AG08396 (cell line): ENCODE measurements around the gene ZNF236.
"Not testable (repeated sequence)": the region's sequence is repeated elsewhere in the genome, so short reads cannot be mapped to it uniquely, and the experiment has no call there.

Experiments
- DNase-seq: peaks from one replicate; pipeline ENCODE4 v3.0.0; 2012; ENCODE audit warnings: low spot score, mixed read lengths

Gene ZNF236

GRCh38 chr18:76822506-76823160, at the start of gene ZNF236:
ZNF236 (plus strand) TSS chr18:76822557; CDS start chr18:76822608, 51 bp downstream.
- DNase-seq: peak; percentile 93

DNA sequence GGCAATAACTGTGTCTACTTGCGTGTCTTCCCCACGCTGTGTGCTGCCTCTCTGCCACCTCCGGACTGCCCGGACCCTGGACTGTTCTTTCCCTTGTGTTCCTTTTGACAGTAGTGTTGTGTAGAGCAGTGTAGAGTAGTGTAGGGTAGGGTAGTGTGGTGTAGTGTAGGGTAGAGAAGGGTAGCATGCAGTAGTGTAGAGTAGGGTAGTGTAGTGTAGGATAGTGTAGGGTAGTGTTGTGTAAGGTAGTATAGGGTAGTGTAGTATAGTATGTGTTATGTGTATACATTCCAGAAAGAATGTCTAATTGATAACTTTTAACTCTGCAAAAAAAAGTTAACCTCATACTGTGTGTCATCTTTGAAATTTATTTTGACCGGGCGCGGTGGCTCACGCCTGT, 49.7 kb upstream of the ZNF236 start:
- DNase-seq: no peak

- not testable (repeated sequence) for DNase-seq
Observed at GRCh38 chr18:76777036-76777435, 45.3 kb upstream of the ZNF236 start.

DNA sequence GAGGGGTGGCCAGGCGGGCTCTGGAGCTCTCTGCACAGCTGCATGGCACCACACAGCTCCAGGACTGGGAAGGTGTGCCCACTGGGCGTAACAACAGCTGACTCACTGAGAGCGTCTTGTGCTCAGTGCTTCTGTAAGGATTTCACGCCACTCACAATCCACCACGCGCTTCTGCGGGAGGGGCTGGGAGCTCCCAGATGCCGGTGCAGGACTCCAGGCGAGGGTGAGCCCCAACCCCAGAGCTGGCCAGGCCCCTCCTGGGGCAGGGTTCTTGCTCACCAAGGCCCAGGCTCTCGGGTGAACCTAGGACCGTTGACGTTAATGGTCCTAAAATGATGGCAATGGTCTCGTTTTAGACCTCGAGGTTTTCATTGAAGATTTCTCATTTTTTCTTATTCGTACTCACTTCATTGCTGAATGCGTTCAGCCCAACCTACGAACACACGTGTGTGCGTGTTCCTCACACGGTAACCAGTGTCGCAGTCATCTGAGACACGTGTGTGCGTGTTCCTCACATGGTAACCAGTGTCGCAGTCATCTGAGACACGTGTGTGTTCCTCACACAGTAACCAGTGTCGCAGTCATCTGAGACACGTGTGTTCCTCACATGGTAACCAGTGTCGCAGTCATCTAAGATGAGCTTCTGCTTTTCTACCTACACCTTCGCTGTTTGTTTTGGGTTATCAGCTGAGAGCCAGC, 38.4 kb upstream of the ZNF236 start:
- no peak for DNase-seq

DNA sequence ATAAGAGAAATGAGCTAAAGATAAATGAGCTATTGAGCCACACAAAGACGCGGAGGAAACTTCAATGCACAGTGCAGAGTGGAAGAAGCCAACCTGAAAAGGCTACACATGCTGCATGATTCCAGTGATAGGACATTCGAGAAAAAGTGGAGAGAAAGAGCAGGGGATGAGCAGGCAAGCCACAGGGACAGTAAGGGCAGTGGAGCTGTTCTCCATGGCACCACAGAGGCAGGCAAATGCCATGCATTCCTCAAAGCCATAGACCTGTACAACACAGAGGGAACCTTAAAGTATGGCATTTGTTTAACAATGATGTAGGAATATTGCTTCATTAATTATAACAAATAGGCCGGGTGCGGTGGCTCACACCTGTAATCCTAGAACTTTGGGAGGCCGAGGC, 36.5 kb upstream of the ZNF236 start:
- no peak for DNase-seq

DNA sequence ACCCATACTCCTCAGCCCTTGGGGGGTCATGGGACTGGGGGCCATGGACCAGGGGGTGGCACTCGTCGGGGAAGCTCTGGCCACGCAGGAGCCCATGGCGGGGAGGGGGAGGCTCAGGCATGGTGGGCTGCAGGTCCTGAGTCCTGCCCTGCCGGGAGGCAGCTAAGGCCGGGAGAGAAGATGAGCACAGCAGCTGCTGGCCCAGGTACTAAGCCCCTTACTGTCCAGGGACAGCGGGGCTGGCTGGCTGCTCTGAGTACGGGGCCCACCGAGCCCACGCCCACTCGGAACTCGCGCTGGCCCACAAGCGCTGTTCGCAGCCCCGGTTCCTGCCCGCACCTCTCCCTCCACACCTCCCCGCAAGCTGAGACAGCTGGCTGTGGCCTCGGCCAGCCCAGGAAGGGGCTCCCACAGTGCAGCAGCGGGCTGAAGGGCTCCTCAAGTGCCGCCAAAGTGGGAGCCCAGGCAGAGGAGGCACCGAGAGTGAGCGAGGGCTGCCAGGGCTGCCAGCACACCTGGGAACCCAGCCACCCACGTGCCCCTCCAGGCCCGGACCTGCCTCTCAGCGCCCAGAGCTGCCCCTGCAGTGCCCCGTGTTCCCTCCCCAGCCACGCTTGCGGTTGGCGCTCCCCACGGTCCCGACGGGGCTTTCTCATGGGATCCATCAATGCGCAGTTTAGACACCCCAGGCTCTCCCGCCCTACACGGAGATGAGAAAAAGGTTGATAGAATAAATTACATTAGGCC, 33.6 kb upstream of the ZNF236 start:
- DNase-seq: no peak

DNA sequence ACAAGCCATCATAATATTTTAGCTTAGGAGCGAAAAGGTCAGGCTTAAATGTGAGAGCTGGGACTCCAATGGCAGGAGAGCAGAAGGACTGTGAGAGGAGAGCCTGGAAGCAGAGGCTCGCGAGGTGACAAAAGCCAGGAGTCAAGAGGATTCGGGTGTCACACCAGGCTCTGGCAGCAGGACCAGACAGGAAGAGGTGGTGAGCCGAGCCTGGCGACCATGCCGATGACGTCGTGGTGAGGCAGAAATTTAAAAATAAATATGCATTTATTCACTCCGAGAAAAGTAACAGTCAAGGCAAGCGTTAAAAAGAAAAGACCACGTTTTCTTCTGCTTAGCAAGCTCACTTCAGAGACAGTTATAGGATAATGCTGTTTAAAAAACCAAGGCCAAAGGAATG, 31.3 kb upstream of the ZNF236 start:
- DNase-seq: no peak

DNA sequence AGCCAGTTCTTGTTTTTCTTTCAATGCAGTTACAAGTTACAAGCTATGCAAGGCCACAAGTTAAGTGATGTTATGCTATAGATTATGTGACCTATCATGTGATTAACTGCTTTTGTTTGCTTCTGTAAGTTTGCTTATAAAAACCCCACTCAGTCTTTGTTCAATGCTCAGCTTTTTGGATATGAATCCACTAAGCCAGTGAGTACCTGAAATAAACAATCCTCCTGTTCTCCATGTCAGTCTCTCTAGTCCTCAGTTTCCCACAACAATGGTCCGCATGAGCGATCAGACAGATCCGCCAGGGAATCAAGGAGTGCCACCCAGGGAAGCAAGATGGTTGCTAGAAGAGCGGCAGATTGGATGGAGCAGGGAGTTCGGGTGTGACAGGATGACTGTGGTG, 30.7 kb upstream of the ZNF236 start:
- DNase-seq: no peak

DNA sequence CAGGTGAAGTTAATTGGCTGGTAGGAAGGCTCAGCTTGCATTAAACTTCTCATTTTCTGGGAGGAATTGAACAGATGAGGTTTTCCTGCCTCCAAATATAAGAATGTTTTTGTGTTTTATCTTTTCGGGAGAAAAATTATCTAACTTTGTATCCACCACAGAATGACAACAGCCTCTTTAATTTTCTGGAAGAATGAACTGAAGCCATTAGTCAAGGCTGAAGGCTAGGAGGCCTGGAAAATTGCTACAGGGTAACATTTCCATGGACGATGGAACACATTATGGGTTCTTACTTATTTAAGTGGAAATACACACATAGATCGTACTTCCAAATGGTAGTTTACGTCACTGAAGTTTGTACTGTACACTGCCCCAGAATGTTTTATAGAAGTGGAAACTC, 28.0 kb upstream of the ZNF236 start:
- no peak for DNase-seq

DNA sequence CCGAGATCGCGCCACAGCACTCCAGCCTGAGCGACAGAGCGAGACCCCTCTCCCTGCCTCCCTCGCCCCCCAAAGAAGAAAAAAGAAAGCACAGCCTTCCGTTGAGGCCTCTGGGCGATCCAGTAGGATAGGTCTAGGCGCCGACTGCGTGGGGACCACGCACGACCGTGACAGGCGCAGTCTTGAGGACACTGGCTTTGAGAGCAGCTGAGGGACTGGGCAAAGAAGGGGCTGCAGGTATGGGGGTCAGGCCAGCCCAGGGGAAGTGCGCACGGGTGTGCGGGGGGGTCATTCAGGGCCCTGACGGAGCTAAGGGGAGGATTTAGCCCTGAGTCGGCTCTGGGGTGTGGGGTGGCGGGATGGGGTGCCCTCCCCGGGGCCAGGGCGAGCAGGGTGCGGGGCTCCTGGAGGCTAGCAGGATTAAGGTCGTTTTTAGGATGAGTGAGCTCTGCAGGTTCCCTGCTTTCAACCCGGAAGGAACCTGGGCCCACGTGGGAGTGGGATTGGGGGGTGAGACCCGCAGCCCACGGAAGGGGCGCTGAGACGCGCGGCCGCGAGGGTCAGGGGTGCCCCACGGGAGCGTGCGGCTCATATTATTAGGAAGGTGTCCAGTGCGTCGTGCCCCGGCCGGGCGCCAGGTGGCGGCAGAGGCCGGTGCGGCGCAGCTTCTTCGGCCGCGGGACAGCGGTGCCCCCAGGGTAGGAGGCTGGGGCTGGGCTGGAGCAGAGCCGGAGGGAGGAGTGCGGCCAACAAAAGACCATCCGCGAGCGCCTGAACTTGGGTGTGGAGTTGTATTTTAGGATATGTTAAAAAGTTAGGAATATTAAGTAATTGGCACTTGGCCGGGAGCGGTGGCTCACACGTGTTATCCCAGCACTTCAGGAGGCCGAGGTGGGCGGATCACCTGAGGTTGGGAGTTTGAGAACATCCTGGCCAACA, 20.5 kb upstream of the ZNF236 start:
- peak; percentile 89 for DNase-seq

GRCh38 chr18:76803413-76803812, 18.9 kb upstream of the ZNF236 start:
- no peak for DNase-seq

DNA sequence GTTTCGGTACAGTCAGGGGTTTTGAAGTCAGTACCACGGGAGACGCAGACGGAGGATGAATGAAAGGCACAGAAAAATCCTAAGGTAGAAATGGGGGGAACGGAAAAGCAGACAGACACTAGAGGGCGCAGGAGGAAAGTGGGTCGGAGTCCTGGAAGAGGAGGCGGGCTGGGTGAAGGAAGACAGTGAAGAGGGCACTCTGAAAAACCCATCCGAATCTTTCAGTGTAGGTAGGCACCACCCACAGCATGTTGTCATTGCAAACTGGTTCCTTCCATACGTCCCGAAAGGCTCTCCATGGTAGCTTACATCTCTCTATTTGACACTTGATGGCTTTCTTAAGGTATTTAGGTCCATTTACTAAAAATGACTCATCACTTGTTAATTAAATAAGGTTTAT, 18.5 kb upstream of the ZNF236 start:
- peak; percentile 79 for DNase-seq

- DNase-seq: peak; percentile 41
Observed at GRCh38 chr18:76805221-76805620, 17.1 kb upstream of the ZNF236 start.

- DNase-seq: no peak
Observed at GRCh38 chr18:76806301-76806700, 16.1 kb upstream of the ZNF236 start.

- DNase-seq: no peak
Observed at GRCh38 chr18:76808561-76808960, 13.8 kb upstream of the ZNF236 start.

- not testable (repeated sequence) for DNase-seq
Observed at GRCh38 chr18:76811530-76811929, 10.8 kb upstream of the ZNF236 start.

DNA sequence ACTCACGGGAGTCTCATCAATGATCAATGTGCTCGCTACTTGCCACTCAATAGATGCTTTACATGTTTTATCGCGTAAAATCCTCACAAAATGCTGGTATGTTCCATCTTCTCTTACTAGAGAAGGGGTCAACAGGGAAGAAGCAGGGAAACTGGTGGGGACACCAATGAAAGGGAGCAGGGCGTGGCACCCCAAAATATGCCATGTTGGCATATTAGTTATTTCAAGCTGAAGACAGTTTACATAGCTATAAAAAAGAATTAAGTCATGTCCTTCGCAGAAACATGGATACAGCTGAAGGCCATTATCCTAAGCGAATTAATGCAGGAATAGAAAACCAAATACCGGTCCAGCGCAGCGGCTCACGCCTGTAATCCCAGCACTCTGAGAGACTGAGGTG, 8.1 kb upstream of the ZNF236 start:
- DNase-seq: no peak

- DNase-seq: no peak
Observed at GRCh38 chr18:76816127-76816526, 6.2 kb upstream of the ZNF236 start.

DNA sequence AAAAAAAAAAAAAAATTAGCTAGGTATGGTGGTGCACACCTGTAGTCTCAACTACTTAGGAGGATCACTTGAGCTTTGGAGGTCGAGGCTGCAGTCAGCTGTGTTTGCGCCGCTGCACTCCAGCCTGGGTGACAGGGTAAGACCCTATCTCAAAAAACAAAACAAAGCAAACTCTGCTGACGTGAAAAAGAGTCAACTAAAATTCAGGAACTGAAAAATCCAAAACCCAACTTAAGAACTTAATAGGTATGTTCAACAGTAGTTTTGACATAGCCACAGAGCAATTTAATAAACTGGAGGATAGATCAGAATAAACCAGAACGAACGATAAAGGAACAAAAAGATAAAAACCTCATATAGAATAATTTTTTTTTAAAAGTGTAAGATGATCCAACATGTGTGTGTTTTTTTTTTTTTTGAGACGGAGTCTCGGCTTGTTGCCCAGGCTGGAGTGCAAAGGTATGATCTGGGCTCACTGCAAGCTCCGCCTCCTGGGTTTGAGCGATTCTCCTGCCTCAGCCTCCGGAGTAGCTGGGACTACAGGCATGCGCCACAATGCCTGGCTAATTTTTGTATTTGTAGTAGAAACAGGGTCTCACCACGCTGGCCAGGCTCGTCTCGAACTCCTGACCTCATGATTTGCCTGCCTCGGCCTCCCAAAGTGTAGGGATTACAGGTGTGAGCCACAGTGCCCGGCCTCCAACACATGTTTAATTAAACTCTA, 4.3 kb upstream of the ZNF236 start:
- DNase-seq: no peak

DNA sequence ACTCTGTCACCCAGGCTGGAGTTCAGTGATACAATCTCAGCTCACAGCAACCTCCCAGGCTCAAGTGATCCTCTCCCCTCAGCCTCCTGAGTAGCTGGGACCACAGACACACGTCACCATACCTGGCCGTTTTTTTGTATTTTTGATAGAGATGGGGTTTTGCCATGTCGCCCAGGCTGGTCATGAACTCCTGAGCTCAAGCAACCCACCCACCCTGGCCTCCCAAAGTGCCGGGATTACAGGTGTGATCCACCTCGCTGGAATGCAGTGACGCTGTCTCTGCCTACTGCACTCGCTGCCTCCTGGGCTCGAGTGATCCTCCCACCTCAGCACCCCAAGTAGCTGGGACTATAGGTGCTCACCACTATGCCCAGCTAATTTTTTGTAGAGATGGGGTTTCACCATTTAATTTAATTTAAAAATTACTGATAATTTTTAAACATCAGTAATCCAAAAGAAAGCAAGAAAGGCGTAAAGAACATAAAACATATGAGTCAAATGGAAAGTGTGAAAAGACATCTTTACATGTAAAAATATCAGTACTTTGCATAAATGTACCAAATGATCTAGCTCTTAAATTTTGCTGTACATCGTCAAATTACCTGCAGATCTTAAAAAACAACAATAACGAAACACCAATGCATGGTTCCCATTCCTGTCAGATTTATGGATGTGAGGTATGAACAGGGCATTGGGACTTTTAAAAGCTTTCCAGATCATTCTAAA, 2.8 kb upstream of the ZNF236 start:
- DNase-seq: no peak
